ENCODE results near the gene PLAAT4. TPM values are rescaled to one million over a fixed set of nuclear protein-coding genes. Genes with fewer than 3 reads are reported as not detected.

The PLAAT4 gene
- total and polyA plus RNA-seq, 3 donors from 2014 or later: 9.8 to 35.0 (median 14.2) TPM

DNA sequence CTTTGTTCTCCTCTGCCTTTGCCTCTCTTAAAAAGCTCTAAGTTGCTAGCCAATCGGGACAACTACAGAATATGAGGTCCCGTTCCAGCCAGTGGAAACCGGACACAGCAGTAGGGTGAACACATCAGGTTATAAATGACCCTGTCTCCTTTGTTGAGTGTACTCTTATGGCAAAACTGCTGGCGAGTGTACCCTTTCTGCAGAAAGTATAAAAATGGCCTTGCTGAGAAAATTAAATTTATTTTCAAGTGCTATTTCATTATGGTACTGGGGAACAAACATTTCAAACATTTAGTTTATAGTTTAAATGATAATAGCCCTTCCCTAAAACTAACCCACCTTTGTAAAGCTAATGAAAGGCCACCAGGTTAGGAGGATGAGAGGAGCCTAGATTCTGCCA, 36.7 kb upstream of the PLAAT4 start:
- 84 to 91% methylated on average over 4 of the region's 4 CpGs for WGBS, 2 donors
- intact Hi-C loops (cut with DNase I; ENCODE audit: low total_unique reads): no loop called here
- no peak overlapping the region for H3K27ac ChIP-seq

DNA sequence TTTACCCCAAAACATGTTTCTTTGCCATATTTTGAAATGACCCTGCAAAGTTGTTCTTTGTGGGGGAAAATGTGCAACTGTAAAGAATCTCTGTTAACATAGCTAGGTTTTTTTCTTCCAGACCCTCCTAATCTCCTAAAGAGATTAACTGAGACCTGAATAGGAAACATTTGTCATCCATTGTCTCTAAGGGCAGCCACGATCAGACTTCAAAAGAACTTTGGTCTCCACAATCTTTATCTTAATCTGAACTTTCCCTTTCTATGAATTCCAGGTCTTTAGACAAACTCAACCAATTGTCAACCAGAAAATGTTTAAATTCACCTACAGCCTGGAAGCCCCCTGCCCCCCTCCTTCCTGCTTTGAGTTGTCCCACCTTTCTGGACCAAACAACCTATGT, 35.4 kb upstream of the PLAAT4 start:
- H3K4me3 ChIP-seq: no peak overlapping the region
- no peaks in the 10 kb centered on the region for H3K27me3 ChIP-seq
- H3K4me1 ChIP-seq: peaks cover 8% of the 10 kb centered on the region
- TF ChIP-seq POLR2A (IDR thresholded peaks at IDR 0.05): no peak
- TF ChIP-seq, protein P1, sequence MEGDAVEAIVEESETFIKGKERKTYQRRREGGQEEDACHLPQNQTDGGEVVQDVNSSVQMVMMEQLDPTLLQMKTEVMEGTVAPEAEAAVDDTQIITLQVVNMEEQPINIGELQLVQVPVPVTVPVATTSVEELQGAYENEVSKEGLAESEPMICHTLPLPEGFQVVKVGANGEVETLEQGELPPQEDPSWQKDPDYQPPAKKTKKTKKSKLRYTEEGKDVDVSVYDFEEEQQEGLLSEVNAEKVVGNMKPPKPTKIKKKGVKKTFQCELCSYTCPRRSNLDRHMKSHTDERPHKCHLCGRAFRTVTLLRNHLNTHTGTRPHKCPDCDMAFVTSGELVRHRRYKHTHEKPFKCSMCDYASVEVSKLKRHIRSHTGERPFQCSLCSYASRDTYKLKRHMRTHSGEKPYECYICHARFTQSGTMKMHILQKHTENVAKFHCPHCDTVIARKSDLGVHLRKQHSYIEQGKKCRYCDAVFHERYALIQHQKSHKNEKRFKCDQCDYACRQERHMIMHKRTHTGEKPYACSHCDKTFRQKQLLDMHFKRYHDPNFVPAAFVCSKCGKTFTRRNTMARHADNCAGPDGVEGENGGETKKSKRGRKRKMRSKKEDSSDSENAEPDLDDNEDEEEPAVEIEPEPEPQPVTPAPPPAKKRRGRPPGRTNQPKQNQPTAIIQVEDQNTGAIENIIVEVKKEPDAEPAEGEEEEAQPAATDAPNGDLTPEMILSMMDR (IDR thresholded peaks at IDR 0.05): no peak
- H3K36me3 ChIP-seq (ENCODE audit: low read depth, missing control alignments): no peaks in the 10 kb centered on the region
- H3K9me3 ChIP-seq: no peaks in the 10 kb centered on the region
- H3K27ac ChIP-seq: no peak overlapping the region
- DNase-seq: no peak
- intact Hi-C loops (cut with DNase I; ENCODE audit: low total_unique reads): no loop called here
- 64 to 73% methylated on average over 1 of the region's 1 CpG for WGBS, 2 donors

More for the DNA sequence above, 36.7 kb upstream of the PLAAT4 start:
- TF ChIP-seq, protein P1 (IDR thresholded peaks at IDR 0.05): no peak
- TF ChIP-seq POLR2A (IDR thresholded peaks at IDR 0.05): no peak
- Histone ChIP-seq H3K27me3 (no peaks in the 10 kb centered on the region), H3K4me3 (no peak overlapping the region), H3K9me3 (no peaks in the 10 kb centered on the region), H3K36me3 (ENCODE audit: low read depth, missing control alignments) (no peaks in the 10 kb centered on the region), H3K4me1 (peaks cover 3% of the 10 kb centered on the region)
- no peak for DNase-seq

DNA sequence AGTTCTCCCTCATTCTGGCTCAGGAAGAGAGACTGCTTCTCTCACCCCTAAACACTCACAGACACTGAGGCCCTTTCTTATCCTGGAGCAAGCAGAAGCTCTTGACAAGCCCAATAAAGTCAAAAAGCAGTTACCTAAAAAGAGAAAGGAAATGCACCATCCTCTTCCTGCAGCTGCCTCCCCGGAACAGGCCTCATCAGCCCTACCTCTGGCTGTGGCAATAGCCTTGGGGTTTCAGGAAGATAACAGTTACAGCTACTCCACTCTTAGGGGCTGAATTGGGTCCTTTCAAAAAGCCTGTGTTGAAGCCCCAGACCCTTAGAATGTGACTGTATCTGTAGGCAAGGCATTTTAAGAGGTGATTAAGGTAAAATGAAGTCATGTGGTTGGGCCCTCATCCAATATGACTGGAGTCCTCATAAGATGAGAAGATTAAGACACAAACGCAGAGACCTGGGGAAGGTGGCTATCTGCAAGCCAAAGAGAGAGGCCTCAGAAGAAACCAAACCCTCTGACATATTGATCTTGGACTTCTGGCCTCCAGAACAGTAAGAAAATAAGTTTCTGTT, 34.3 kb upstream of the PLAAT4 start:
- Histone ChIP-seq H3K27ac (no peak overlapping the region), H3K4me3 (no peak overlapping the region), H3K4me1 (peaks cover 8% of the 10 kb centered on the region), H3K9me3 (no peaks in the 10 kb centered on the region), H3K27me3 (no peaks in the 10 kb centered on the region), H3K36me3 (ENCODE audit: low read depth, missing control alignments) (no peaks in the 10 kb centered on the region)
- no peak for DNase-seq
- WGBS, 2 donors: 58% methylated on average over 2 of the region's 2 CpGs
- TF ChIP-seq POLR2A (IDR thresholded peaks at IDR 0.05): no peak
- TF ChIP-seq, protein P1 (IDR thresholded peaks at IDR 0.05): no peak
- intact Hi-C loops (cut with DNase I; ENCODE audit: low total_unique reads): no loop called here

DNA sequence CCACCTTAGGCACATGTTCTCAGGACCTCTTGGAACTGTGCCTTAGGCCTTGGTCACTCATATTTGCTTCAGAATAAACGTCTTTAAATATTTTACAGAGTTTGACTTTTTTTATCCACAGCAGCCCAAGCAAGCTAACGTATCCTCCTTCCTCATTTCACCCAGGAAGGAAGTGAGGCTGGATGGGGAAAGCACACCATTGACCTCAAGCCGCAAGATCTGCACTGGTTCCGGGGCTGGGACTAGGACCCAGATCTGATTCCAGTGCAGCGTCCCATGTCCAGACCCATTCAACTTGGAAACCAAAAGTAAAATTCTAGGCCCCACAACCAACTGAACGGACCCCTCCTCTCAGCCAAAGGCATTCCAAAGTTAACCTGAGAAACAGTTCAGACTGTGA, 33.1 kb upstream of the PLAAT4 start:
- H3K27me3 ChIP-seq: no peaks in the 10 kb centered on the region
- no peaks in the 10 kb centered on the region for H3K9me3 ChIP-seq
- no peak overlapping the region for H3K4me3 ChIP-seq
- no peak overlapping the region for H3K27ac ChIP-seq
- TF ChIP-seq, protein P1 (IDR thresholded peaks at IDR 0.05): no peak
- no peak for TF ChIP-seq POLR2A (IDR thresholded peaks at IDR 0.05)
- intact Hi-C loops (cut with DNase I; ENCODE audit: low total_unique reads): no loop called here
- 72 to 85% methylated on average over 6 of the region's 6 CpGs for WGBS, 2 donors
- no peaks in the 10 kb centered on the region for H3K36me3 ChIP-seq (ENCODE audit: low read depth, missing control alignments)
- peaks cover 8% of the 10 kb centered on the region for H3K4me1 ChIP-seq
- no peak for DNase-seq

DNA sequence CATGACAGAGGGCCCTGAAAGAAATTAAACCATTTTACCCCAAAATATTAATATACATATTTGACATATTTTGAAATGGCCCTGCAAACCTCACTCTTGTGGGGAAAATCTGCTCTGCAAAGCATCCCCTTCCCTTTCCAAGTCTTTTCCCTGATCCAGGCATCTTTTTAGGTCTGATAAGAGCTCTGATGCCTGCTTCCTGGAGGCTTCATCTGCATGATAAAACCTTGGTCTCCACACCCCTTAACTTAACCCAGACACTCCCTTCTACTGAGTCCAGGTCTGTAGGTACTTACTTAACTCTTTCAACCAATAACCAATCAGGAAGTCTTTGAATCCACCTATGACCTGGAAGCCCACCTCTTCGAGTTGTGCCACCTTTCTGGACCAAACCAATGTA, 32.6 kb upstream of the PLAAT4 start:
- DNase-seq: no peak
- no peaks in the 10 kb centered on the region for H3K36me3 ChIP-seq (ENCODE audit: low read depth, missing control alignments)
- H3K4me1 ChIP-seq: peaks cover 8% of the 10 kb centered on the region
- no peaks in the 10 kb centered on the region for H3K27me3 ChIP-seq
- no peaks in the 10 kb centered on the region for H3K9me3 ChIP-seq
- whole genome bisulfite sequencing, 2 donors: 90 to 92% methylated on average over 1 of the region's 1 CpG
- TF ChIP-seq, protein P1 (IDR thresholded peaks at IDR 0.05): no peak
- no peak for TF ChIP-seq POLR2A (IDR thresholded peaks at IDR 0.05)
- H3K4me3 ChIP-seq: no peak overlapping the region
- no peak overlapping the region for H3K27ac ChIP-seq
- intact Hi-C loops (cut with DNase I; ENCODE audit: low total_unique reads): no loop called here
